NB4 (cell line): Measurements from ENCODE around the gene GAS7.

Experiments
- CTCF ChIP-seq: IDR thresholded peaks from one replicate; pipeline ENCODE4 v1.5.1; 2012; ENCODE audit warnings: low read depth, low read length
- POLR2A ChIP-seq: IDR thresholded peaks from 2 replicates; pipeline ENCODE4 v1.6.1; 2011; ENCODE audit warnings: mild to moderate bottlenecking; ENCODE audit not compliant: insufficient read length; ENCODE audit errors: extremely low read depth

- no peak for TF ChIP-seq CTCF
- TF ChIP-seq POLR2A, result no peak
Measured at GRCh38 chr17:10210151-10210574, 11.8 kb upstream of the GAS7 start.
